Vagina (tissue), 2 donors: ENCODE data around the gene RNASE13. TPM values are rescaled to one million over a fixed set of nuclear protein-coding genes. Genes with fewer than 3 reads are reported as not detected.

Experiments used
- DNase-seq, 2 donors: peaks; one replicate each; pipeline ENCODE4 v3.0.0-alpha.2; 2017; ENCODE audit errors: extremely low spot score in 2 of 2
- H3K27ac ChIP-seq: fragments of 200-600 bp; sonication (generic); one replicate; pipeline ENCODE4 v1.5.1; 2019
- H3K27me3 ChIP-seq: fragments of 200-600 bp; sonication (generic); one replicate; pipeline ENCODE4 v1.5.1; 2019
- H3K36me3 ChIP-seq, 2 donors: fragments of 200-600 bp; sonication (generic); one replicate each; pipeline ENCODE4 v1.5.1; 2017 to 2019
- H3K4me1 ChIP-seq: fragments of 200-600 bp; sonication (generic); one replicate; pipeline ENCODE4 v1.5.1; 2019
- H3K4me3 ChIP-seq, 2 donors: fragments of 200-600 bp; sonication (generic); 1 replicate in 1 of 2; 2 replicates in 1 of 2; pipeline ENCODE4 v1.5.1; 2016 to 2019
- H3K9me3 ChIP-seq: fragments of 200-600 bp; sonication (generic); one replicate; pipeline ENCODE4 v1.5.1; 2019
- POLR2A ChIP-seq, 2 donors: fragments of 450-650 bp; IDR thresholded peaks; one replicate each; pipeline ENCODE4 v1.6.1; 2017; ENCODE audit warnings: antibody characterized with exemption in 2 of 2, mild to moderate bottlenecking in 2 of 2, moderate library complexity in 2 of 2
- POLR2AphosphoS5 ChIP-seq, 2 donors: sonication (generic); formaldehyde crosslinking; IDR thresholded peaks; one replicate each; pipeline ENCODE4 v1.9.0; 2017; ENCODE audit warnings: antibody characterized with exemption in 2 of 2, mild to moderate bottlenecking in 2 of 2, low read depth in 1 of 2; ENCODE audit not compliant: insufficient read depth in 1 of 2
- intact Hi-C: fragments of 100-400 bp; cut with DNase I; formaldehyde crosslinking; loops from one replicate; pipeline ENCODE4 v1.15.1; 2023
- total RNA-seq: library from RNA; depleted of rRNA; stranded (reverse); fragments of >200 nt; gene quantifications from one replicate; pipeline ENCODE4 v1.2.3, GENCODE V29; 2016
- TF ChIP-seq, protein P1 (sequence below), 3 experiments: fragments of 450-650 bp in 2 of 3; fragments of 200-600 bp in 1 of 3; sonication (generic) in 1 of 3; IDR thresholded peaks; one replicate each; pipeline ENCODE4 v1.5.1; 2017 to 2019; ENCODE audit warnings: antibody characterized with exemption in 3 of 3, mild to moderate bottlenecking in 2 of 3, moderate library complexity in 2 of 3

The RNASE13 gene
- total RNA-seq, 1 donor from 2014 or later = not detected

DNA sequence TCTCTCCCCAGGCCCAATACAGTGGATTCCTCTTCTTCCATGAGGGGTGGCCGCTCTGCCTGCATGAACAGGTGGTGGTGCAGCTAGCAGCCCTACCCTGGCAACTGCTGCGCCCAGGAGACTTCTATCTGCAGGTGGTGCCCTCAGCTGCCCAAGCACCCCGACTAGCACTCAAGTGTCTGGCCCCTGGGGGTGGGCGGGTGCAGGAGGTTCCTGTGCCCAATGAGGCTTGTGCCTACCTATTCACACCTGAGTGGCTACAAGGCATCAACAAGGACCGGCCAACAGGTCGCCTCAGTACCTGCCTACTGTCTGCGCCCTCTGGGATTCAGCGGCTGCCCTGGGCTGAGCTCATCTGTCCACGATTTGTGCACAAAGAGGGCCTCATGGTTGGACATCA, 39.3 kb upstream of the RNASE13 start:
- H3K27ac ChIP-seq = no peak overlapping the region
- no peak for DNase-seq
- H3K4me1 ChIP-seq = peaks cover 53% of the 10 kb centered on the region
- intact Hi-C loops = no loop called here
- no peak overlapping the region for H3K4me3 ChIP-seq
- peaks cover 0 to 41% of the 10 kb centered on the region in 2 donors for H3K36me3 ChIP-seq
- H3K27me3 ChIP-seq = no peaks in the 10 kb centered on the region
- TF ChIP-seq POLR2A (IDR thresholded peaks at IDR 0.05) (no peak), POLR2AphosphoS5 (IDR thresholded peaks at IDR 0.05; ENCODE audit: insufficient read depth in 1 of 2, low read depth in 1 of 2) (no peak)
- TF ChIP-seq, protein P1, sequence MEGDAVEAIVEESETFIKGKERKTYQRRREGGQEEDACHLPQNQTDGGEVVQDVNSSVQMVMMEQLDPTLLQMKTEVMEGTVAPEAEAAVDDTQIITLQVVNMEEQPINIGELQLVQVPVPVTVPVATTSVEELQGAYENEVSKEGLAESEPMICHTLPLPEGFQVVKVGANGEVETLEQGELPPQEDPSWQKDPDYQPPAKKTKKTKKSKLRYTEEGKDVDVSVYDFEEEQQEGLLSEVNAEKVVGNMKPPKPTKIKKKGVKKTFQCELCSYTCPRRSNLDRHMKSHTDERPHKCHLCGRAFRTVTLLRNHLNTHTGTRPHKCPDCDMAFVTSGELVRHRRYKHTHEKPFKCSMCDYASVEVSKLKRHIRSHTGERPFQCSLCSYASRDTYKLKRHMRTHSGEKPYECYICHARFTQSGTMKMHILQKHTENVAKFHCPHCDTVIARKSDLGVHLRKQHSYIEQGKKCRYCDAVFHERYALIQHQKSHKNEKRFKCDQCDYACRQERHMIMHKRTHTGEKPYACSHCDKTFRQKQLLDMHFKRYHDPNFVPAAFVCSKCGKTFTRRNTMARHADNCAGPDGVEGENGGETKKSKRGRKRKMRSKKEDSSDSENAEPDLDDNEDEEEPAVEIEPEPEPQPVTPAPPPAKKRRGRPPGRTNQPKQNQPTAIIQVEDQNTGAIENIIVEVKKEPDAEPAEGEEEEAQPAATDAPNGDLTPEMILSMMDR (IDR thresholded peaks at IDR 0.05) = no peak
- H3K9me3 ChIP-seq = no peaks in the 10 kb centered on the region

DNA sequence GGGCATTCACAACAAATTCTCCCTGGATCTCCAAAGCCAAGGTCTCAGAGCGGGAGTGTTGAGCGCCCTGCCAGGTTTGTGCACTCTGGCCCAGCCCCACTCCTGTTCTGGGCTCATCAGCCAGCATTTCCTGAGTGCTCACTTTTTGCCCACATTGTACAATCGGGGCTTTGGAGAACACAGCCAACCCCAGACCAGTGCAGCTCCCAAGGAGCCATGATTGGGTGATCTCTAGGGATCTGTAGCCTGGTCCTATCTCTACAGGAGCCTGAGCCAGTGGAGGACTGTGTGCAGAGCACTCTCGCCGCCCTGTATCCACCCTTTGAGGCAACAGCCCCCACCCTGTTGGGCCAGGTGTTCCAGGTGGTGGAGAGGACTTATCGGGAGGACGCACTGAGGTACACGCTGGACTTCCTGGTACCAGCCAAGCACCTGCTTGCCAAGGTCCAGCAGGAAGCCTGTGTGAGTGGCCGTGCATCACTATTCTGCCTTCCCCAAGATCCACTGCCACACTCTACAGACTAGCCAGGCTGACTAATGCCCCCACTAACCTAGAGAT, 38.3 kb upstream of the RNASE13 start:
- Histone ChIP-seq H3K36me3 (peaks cover 0 to 32% of the 10 kb centered on the region in 2 donors), H3K27ac (peak overlapping the region; percentile 95), H3K4me3 (no peak overlapping the region), H3K9me3 (no peaks in the 10 kb centered on the region), H3K27me3 (no peaks in the 10 kb centered on the region), H3K4me1 (peaks cover 61% of the 10 kb centered on the region)
- DNase-seq = no peak
- intact Hi-C loops = no loop called here
- TF ChIP-seq, protein P1 (IDR thresholded peaks at IDR 0.05) = no peak

DNA sequence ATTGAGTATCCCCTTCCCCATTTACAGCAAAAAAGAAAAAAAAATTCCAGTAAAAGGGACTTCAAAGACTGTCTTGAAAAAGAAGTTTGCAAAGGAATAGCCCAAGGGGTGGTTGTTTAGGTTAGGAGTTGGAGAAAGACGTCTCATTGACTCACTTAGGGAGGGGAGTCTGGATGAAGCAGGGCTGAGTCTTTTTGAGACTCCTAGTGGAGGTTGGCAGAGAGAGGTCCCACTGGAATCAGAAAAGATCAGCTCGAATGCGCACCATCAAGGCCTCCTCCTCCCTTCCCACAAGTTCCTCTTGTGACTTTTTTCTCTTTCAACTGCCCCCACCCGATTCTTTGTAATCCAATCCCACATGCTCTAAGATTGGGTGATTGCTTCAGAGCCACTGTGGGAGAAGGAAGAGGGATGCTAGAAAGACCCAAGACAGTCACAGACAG, 37.4 kb upstream of the RNASE13 start:
- TF ChIP-seq POLR2A (IDR thresholded peaks at IDR 0.05) (peak in 1 of 2 donors; percentile 32), POLR2AphosphoS5 (IDR thresholded peaks at IDR 0.05; ENCODE audit: insufficient read depth in 1 of 2, low read depth in 1 of 2) (peak in 1 of 2 donors; percentile 18)
- TF ChIP-seq, protein P1 (IDR thresholded peaks at IDR 0.05) = no peak
- Histone ChIP-seq H3K36me3 (peaks cover 0 to 29% of the 10 kb centered on the region in 2 donors), H3K4me1 (peaks cover 61% of the 10 kb centered on the region), H3K4me3 (peak overlapping the region; percentile 71 to 73), H3K27me3 (no peaks in the 10 kb centered on the region), H3K27ac (peak overlapping the region; percentile 95), H3K9me3 (no peaks in the 10 kb centered on the region)
- DNase-seq = no peak
- intact Hi-C loops = no loop called here

DNA sequence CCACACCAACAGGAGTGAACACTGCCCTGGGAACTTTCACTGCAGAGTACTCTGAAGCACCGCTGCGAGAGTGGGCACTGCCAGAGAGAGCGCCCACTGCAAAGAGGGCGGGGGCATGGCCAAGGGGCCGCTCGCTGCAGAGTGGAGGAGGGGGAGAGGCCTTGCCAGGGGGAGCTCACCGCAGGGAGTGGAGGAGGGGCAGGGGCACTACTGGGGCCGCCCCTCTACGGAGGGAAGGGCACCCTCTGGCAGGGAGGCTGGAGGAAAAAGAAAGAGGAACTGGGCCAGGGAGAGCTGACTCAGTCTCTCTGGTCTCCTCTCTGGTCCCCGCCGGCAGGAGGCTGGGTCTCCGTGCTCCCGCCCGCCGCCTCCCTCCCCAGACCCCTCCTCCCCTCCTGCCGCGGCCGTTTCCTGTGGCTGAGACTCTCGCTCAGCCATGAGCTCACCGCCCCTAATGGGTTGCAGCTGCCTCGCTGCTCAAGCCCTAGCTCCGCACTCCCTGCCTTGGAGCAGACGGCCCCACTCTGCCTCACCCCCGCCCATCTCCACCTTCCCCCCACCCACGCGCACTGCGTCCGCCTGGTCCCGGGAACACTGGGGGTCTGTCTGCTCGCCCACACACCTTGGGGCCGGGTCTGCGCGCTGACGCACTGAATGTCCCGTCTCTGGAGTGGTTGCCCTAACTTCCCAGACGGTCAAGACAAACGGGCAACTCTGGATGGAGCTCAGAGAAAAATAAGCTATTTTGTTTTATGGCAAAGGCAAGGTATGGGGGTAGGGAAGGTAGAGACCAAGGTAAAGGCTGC, 36.8 kb upstream of the RNASE13 start:
- peaks cover 61% of the 10 kb centered on the region for H3K4me1 ChIP-seq
- no peaks in the 10 kb centered on the region for H3K9me3 ChIP-seq
- H3K4me3 ChIP-seq = peak overlapping the region; percentile 71 to 73
- intact Hi-C loops = no loop called here
- peak in 1 of 2 donors; percentile 93 for DNase-seq
- H3K27ac ChIP-seq = peak overlapping the region; percentile 95
- H3K27me3 ChIP-seq = no peaks in the 10 kb centered on the region
- peak in 1 of 2 donors; percentile 79 for TF ChIP-seq POLR2AphosphoS5 (IDR thresholded peaks at IDR 0.05; ENCODE audit: insufficient read depth in 1 of 2, low read depth in 1 of 2)
- TF ChIP-seq, protein P1 (IDR thresholded peaks at IDR 0.05) = no peak
- TF ChIP-seq POLR2A (IDR thresholded peaks at IDR 0.05) = peak in 1 of 2 donors; percentile 43
- H3K36me3 ChIP-seq = peaks cover 0 to 23% of the 10 kb centered on the region in 2 donors
